TTC549 (cell line): ENCODE measurements around the gene HMHB1.

ENCODE experiments used
- FAIRE-seq: peaks from 2 replicates; lab custom pipeline; 2012; peaks lifted over from hg19 to GRCh38; lab: Jason Lieb, UNC

Gene HMHB1

GRCh38 chr5:143812085-143812705 lies at the start of gene HMHB1:
HMHB1 (plus strand) TSS chr5:143812161.
- no peak for FAIRE-seq

GRCh38 chr5:143762636-143763220 lies 49.2 kb upstream of the HMHB1 start:
- no peak for FAIRE-seq

GRCh38 chr5:143767162-143767561 lies 44.8 kb upstream of the HMHB1 start:
- FAIRE-seq = no peak

GRCh38 chr5:143769026-143769786 lies 42.8 kb upstream of the HMHB1 start:
- no peak for FAIRE-seq

- no peak for FAIRE-seq
Observed at GRCh38 chr5:143770450-143770849, 41.5 kb upstream of the HMHB1 start.

- FAIRE-seq = no peak
Observed at GRCh38 chr5:143771189-143771588, 40.8 kb upstream of the HMHB1 start.

- no peak for FAIRE-seq
Observed at GRCh38 chr5:143771602-143772001, 40.4 kb upstream of the HMHB1 start.

GRCh38 chr5:143772621-143773020 lies 39.3 kb upstream of the HMHB1 start:
- FAIRE-seq = no peak

- FAIRE-seq = no peak
Observed at GRCh38 chr5:143775258-143775657, 36.7 kb upstream of the HMHB1 start.

- FAIRE-seq = no peak
Observed at GRCh38 chr5:143776951-143777350, 35.0 kb upstream of the HMHB1 start.

GRCh38 chr5:143779506-143779905 lies 32.5 kb upstream of the HMHB1 start:
- FAIRE-seq = no peak

GRCh38 chr5:143781993-143782520 lies 29.9 kb upstream of the HMHB1 start:
- FAIRE-seq = no peak

- no peak for FAIRE-seq
Observed at GRCh38 chr5:143782588-143783386, 29.2 kb upstream of the HMHB1 start.

GRCh38 chr5:143788401-143788800 lies 23.6 kb upstream of the HMHB1 start:
- FAIRE-seq = no peak

- FAIRE-seq = no peak
Observed at GRCh38 chr5:143790457-143791112, 21.4 kb upstream of the HMHB1 start.

GRCh38 chr5:143791848-143792731 lies 19.9 kb upstream of the HMHB1 start:
- no peak for FAIRE-seq

GRCh38 chr5:143793249-143793648 lies 18.7 kb upstream of the HMHB1 start:
- no peak for FAIRE-seq

GRCh38 chr5:143796125-143796524 lies 15.8 kb upstream of the HMHB1 start:
- no peak for FAIRE-seq

- FAIRE-seq = no peak
Observed at GRCh38 chr5:143796753-143797152, 15.2 kb upstream of the HMHB1 start.

GRCh38 chr5:143800715-143801114 lies 11.2 kb upstream of the HMHB1 start:
- no peak for FAIRE-seq
